ENCODE results near the gene ASF1B.

The ASF1B gene

GRCh38 chr19:14107581-14108461 lies 28.6 kb downstream of the ASF1B start:
- DNase-seq (ENCODE audit: low spot score): no peak

DNA sequence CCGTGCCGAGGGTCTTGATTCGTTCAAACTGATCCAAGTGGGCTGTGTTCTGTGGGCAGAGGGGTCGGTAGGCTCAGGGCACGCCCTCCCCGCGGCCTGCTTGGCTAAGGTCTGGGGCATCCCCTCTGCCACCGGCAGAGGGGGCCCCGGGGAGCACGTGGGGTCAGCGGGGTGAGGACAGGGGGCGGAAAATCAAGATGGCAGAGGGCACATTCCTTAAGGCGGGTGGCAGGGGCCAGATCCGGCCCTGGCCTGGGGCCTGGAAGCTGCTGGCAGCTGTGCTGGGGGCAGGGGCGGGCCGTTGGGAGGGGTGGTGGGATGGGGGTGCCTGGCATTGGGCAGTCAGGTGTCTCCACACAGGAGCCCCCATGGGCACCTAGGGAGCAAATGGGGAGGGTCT lies 29.5 kb downstream of the ASF1B start:
- no peak for DNase-seq (ENCODE audit: low spot score)

DNA sequence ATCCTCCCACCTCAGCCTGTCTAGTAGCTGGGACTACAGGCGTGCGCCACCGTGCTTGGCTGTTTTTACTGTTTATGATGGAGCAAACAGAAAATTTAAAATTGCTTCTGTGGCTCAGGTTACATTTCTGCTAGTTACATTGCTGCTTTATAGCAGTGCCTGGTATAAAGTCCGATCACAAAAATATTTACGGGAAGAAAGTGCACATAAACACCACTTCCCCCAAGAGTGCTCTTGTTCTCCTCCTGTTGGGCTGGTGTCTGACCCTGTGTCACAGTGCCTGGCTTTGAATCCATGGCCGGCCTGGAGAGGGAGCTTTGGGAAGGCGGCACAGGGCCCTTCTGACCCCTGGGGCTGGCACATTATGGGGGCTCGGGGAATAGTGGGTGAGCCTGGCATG lies 30.7 kb downstream of the ASF1B start:
- no peak for DNase-seq (ENCODE audit: low spot score)

- DNase-seq (ENCODE audit: low spot score): no peak
Observed at GRCh38 chr19:14103310-14103709, 33.1 kb downstream of the ASF1B start.

GRCh38 chr19:14102756-14103155 lies 33.6 kb downstream of the ASF1B start:
- no peak for DNase-seq (ENCODE audit: low spot score)

DNA sequence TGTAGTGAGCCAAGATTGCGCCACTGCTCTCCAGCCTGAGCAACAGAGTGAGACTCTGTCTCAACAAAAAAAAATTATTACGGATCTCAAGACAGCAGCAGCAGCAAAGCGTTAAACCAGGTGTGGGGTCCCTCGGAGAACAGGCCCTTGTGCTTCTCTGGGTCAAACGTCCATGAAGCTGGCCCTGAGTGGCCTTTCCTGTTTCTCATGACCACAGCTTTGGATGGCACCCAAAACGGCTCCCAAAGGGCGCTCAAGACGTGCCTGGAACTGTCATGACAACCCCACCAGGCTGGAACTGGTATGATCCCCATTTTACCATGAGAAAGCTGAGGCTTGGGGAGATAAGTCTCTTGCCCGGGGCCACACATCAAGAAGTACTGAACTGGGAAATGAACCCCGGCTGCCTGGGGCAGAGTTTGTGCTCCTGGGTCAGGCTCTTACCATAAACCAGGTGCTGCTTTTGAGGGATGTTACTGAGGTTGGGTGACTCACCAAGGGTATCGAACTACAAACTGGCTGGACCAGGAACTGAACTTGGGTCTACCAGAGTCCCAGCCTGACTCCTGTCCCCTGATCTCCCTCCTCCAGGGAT lies 34.2 kb downstream of the ASF1B start:
- DNase-seq (ENCODE audit: low spot score): no peak

DNA sequence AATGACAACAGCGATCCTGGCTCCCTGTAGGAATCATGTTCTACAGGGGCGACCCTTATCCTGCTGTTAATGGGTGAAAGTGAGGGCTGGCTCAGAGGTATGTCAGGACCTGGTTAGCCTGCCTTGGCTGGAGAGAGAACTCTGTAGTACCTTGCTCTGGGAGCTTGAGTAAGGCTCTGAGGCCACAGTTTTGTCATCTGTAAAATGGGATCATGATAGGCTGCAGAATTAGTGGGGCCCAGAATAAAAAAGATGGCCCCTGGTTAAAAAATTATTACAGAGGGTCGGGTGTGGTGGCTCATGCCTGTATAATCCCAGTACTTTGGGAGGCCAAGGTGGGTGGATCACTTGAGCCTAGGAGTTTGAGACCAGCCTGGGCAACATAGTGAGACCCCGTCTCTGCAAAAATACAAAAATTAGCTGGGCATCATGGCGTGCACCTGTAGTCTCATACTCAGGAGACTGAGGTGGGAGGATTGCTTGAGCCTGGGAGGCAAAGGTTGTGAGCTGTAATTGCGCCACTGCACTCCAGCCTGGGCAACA lies 35.3 kb downstream of the ASF1B start:
- DNase-seq (ENCODE audit: low spot score): no peak

- no peak for DNase-seq (ENCODE audit: low spot score)
Observed at GRCh38 chr19:14097532-14098151, 38.7 kb downstream of the ASF1B start.

DNA sequence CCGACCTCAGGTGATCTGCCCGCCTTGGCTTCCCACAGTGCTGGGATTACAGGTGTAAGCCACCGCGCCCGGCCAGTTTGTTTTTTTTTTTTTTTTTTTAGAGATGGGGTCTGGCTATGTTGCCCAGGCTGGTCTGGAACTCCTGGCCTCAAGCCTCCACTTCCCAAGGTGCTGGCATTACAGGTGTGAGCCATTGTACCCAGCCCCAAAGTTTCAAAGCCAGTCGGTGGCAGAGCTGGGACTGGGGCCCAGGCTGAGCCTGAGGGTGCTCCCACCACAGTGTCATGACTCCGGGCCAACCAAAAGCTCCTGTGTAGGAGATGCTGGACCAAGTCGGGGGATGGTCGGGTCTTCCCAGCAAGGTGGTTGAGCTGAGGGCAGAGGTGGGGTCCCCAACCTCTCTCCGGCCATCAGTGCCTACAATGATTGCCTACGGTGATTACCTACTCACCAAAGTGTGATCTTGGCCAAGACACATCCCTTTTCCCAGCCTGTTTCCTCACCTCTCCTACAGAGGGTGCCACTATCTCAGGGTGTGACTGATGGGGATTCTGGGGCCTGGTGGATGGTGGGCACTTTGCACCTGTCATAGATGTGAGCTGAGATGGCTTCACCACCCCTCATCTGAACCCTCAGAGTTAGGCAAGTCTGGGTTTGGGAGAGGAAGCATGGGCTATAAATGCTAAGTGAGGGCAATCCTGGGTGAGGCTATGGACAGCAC lies 40.0 kb downstream of the ASF1B start:
- DNase-seq (ENCODE audit: low spot score): no peak

DNA sequence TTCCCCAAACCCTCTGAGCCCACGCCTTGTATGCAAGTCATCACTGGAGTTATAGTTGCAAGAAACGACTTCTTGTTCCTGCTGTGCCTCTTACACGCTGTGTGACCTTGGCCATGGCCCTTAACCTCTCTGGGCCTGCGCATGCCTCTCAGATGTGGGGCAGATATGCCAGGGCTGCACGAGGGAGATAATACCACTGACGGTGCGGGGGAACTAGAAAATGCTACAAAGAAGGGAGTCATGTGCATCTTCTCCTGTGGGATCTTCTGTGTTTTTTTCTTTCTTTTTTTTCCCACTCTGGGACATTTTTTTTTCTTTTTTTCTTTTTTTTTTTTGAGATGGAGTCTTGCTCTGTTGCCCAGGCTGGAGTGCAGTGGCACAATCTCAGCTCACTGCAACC lies 41.5 kb downstream of the ASF1B start:
- no peak for DNase-seq (ENCODE audit: low spot score)

DNA sequence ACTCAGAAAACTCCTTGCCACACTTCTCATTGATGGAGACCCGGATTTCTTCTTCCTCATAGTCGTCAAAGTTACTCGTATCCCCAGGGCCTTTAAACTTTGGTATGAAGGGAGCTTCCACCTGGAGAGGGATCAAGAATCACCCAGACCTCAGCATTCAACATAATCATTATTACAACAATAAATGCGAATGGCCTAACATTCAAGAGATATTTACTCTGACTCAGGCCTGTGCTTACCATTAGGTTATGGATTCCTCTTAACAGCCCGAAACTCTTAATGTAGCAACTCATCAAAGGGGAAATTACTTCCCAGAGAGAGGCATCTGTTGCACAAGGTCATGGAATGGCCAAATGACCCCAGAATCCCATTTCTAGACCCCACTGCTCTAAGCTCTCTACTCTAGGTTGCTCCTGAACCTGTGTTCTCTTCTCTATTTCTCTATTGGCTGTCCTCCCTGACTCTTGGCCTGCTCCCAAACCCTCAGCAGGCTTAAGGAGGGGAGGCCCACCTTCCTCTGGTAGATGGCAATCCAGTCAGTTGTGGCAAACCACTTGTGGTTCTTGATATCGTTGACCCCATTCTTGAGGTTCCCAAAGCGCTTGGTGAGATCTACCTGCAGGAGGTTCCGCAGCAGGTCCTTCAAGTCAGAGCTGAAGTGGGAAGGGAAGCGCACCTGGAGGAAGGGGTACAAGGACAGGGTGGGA lies 43.1 kb downstream of the ASF1B start:
- DNase-seq (ENCODE audit: low spot score): no peak

- no peak for DNase-seq (ENCODE audit: low spot score)
Observed at GRCh38 chr19:14091813-14092462, 44.5 kb downstream of the ASF1B start.

DNA sequence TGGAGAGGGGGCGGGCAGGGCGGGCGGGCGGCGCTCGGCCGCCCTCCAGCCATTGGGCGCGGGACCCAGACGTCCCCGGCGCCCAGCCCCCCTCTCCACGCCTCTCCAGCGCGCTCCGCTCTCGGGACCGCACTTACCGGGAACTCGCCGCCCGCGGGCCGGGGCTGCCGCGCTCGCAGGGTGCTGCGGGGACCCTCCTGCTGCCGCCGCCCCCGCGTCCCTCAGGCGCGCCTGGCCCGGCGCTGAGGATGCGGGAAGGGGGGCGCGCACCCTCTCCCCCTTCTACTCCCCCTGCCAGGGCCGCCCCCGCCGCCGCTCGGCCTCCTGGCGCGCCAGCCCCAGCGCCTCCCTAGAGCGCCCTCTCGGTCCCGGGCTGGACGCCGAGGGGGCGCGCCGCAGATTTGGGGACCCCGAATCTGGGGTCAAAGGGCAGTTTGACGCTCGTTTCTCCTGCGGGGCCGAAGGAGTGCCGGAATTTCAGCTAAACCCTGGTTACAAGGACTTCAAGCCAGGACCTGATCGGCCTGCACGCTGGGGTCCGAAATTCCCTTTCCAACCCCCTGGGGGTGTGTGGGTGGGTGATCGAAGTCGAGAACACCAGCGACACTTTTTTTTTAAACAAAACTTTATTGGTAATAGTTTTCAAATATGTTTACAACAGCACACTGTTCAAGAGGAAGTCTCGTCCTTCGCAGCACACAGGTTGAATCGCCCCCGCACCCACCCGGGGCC lies 45.1 kb downstream of the ASF1B start:
- DNase-seq (ENCODE audit: low spot score): no peak

- DNase-seq (ENCODE audit: low spot score): peak; percentile 74
Observed at GRCh38 chr19:14090509-14091080, 45.8 kb downstream of the ASF1B start, which contains the start of gene SAMD1. SAMD1 (minus strand) TSS chr19:14090751.

DNA sequence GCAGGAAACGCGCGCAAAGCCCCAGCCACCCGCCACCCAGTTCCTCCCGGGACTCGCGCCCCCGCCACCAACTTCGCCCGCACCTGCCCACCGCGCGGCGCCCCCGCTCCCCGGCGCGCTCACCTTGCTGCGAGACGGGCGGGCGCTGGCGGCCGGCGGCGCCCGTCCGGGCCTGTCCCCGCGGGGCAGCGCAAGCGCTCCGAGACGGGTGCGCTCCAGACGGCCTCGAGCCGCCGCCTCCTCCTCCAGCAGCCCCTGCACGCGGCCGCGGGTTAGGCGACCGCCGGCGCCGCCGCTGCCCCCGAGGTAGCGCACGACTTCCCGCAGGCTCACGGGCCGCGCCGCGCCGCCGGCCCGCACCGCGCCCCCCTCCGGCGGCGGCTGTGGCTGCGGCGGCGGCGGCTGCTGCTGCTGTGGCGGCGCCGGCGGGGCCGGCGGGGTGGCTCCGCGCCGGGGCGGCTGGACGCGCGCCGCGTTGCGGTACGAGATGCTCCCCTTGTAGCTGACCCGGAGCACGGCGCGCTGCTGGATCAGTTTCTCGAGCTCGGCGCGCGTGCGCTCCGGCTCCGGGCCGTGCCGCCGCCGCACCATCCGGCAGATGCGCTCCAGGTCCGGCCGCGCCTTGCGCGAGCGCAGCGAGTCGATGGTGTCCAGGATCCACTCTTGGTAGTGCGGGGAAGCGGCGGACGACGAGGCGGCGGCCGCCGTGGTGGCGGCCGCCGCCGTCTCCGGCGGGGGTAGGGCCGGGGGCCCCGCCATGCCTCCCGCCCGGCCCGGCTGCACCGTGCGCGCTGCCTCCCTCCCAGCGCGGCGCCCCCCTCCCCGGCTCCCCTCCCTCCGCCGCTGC lies 46.5 kb downstream of the ASF1B start:
- DNase-seq (ENCODE audit: low spot score): no peak

GRCh38 chr19:14089412-14089661 lies 47.1 kb downstream of the ASF1B start:
- no peak for DNase-seq (ENCODE audit: low spot score)

GRCh38 chr19:14088634-14089411 lies 47.6 kb downstream of the ASF1B start:
- DNase-seq (ENCODE audit: low spot score): no peak

GRCh38 chr19:14086098-14086497 lies 50.3 kb downstream of the ASF1B start:
- DNase-seq (ENCODE audit: low spot score): no peak

All from activated CD4-positive, alpha-beta T cell treated with anti-CD3 and anti-CD28 coated beads, Interleukin-2, Interleukin-4, amounts not matched to agents 100 ng/mL and 50 ng/mL, durations not matched to agents 16 hours and 8 hours (primary cell).